Liver (tissue), 9 donors: ENCODE results near the gene LXN. TPM values are rescaled to one million over a fixed set of nuclear protein-coding genes. Genes with fewer than 3 reads are reported as not detected.

Source experiments
- DNase-seq: peaks from one replicate; pipeline ENCODE4 v3.0.0-alpha.2; 2017; ENCODE audit warnings: low spot score
- H3K27ac ChIP-seq, 2 donors: one replicate each; pipeline ENCODE4 v1.7.0; 2013; ENCODE audit warnings: inconsistent platforms in 2 of 2, low read length in 2 of 2, control low read depth in 1 of 2, low read depth in 1 of 2, mild to moderate bottlenecking in 1 of 2
- H3K27me3 ChIP-seq, 4 donors: one replicate each; pipeline versions ENCODE4 v1.6.1 to v1.7.0; 2013; ENCODE audit warnings: low read length in 3 of 4, inconsistent platforms in 1 of 4, mild to moderate bottlenecking in 1 of 4, moderate library complexity in 1 of 4; ENCODE audit not compliant: control insufficient read depth in 4 of 4, insufficient read depth in 4 of 4
- H3K36me3 ChIP-seq, 4 donors: one replicate each; pipeline versions ENCODE4 v1.6.1 to v1.7.0; 2013; ENCODE audit warnings: low read length in 3 of 4, mild to moderate bottlenecking in 3 of 4, low read depth in 1 of 4, moderate library complexity in 1 of 4; ENCODE audit not compliant: control insufficient read depth in 4 of 4, insufficient read depth in 3 of 4
- H3K4me1 ChIP-seq, 4 donors: one replicate each; pipeline versions ENCODE4 v1.6.1 to v1.7.0; 2013; ENCODE audit warnings: low read length in 3 of 4, mild to moderate bottlenecking in 3 of 4, moderate library complexity in 1 of 4; ENCODE audit not compliant: control insufficient read depth in 4 of 4, insufficient read depth in 4 of 4
- H3K4me3 ChIP-seq, 3 donors: one replicate each; pipeline versions ENCODE4 v1.6.1 to v1.7.0; 2013; ENCODE audit warnings: low read length in 3 of 3, control low read depth in 1 of 3, low read depth in 1 of 3, mild to moderate bottlenecking in 1 of 3
- H3K9ac ChIP-seq, 2 donors: one replicate each; pipeline ENCODE4 v1.7.0; 2013; ENCODE audit warnings: low read length in 2 of 2, mild to moderate bottlenecking in 2 of 2, moderate library complexity in 2 of 2, control low read depth in 1 of 2, low read depth in 1 of 2
- H3K9me3 ChIP-seq, 4 donors: one replicate each; pipeline versions ENCODE4 v1.6.1 to v1.7.0; 2013; ENCODE audit warnings: low read length in 3 of 4; ENCODE audit not compliant: control insufficient read depth in 4 of 4
- ATF3 ChIP-seq: IDR thresholded peaks from 2 replicates; pipeline ENCODE4 v1.6.1; 2016; ENCODE audit warnings: antibody characterized with exemption
- CTCF ChIP-seq: fragments of 150-350 bp; IDR thresholded peaks from 2 replicates; pipeline ENCODE4 v1.5.1; 2017; ENCODE audit warnings: improper control_type of control experiment, low read depth, low read length; ENCODE audit not compliant: missing input control
- EGR1 ChIP-seq, 2 donors: IDR thresholded peaks; 2 replicates each; pipeline ENCODE4 v1.6.1; 2016 to 2018; ENCODE audit warnings: antibody characterized with exemption in 2 of 2, low read depth in 2 of 2
- FOXA1 ChIP-seq: IDR thresholded peaks from 2 replicates; pipeline ENCODE4 v1.6.1; 2016; ENCODE audit warnings: antibody characterized with exemption
- FOXA2 ChIP-seq: IDR thresholded peaks from 2 replicates; pipeline ENCODE4 v1.6.1; 2016; ENCODE audit warnings: antibody characterized with exemption
- GABPA ChIP-seq, 2 donors: IDR thresholded peaks in 1 of 2; conservative IDR thresholded peaks in 1 of 2; 2 replicates each; pipeline ENCODE4 v1.6.1; 2016; ENCODE audit warnings: antibody characterized with exemption in 2 of 2, mild to moderate bottlenecking in 1 of 2, moderate library complexity in 1 of 2
- HNF4A ChIP-seq, 2 donors: conservative IDR thresholded peaks; 2 replicates each; pipeline ENCODE4 v1.6.1; 2016; ENCODE audit warnings: antibody characterized with exemption in 2 of 2, mild to moderate bottlenecking in 2 of 2
- HNF4G ChIP-seq: IDR thresholded peaks from 2 replicates; pipeline ENCODE4 v1.6.1; 2016; ENCODE audit warnings: antibody characterized with exemption
- JUND ChIP-seq, 2 donors: IDR thresholded peaks; 2 replicates each; pipeline ENCODE4 v1.6.1; 2016; ENCODE audit warnings: antibody characterized with exemption in 2 of 2
- MAX ChIP-seq: IDR thresholded peaks from 2 replicates; pipeline ENCODE4 v1.6.1; 2016; ENCODE audit warnings: antibody characterized with exemption
- NR2F2 ChIP-seq: IDR thresholded peaks from 2 replicates; pipeline ENCODE4 v1.6.1; 2016; ENCODE audit warnings: antibody characterized with exemption
- RAD21 ChIP-seq, 2 donors: IDR thresholded peaks; 2 replicates each; pipeline ENCODE4 v1.6.1; 2016; ENCODE audit warnings: antibody characterized with exemption in 2 of 2, mild to moderate bottlenecking in 2 of 2
- REST ChIP-seq: IDR thresholded peaks from 2 replicates; pipeline ENCODE4 v1.6.1; 2016; ENCODE audit warnings: antibody characterized with exemption, mild to moderate bottlenecking
- RXRA ChIP-seq, 2 donors: IDR thresholded peaks; 2 replicates each; pipeline ENCODE4 v1.6.1; 2017 to 2018; ENCODE audit warnings: antibody characterized with exemption in 2 of 2, mild to moderate bottlenecking in 1 of 2
- SP1 ChIP-seq: IDR thresholded peaks from 2 replicates; pipeline ENCODE4 v1.6.1; 2018; ENCODE audit warnings: antibody characterized with exemption, mild to moderate bottlenecking
- TAF1 ChIP-seq: conservative IDR thresholded peaks from 2 replicates; pipeline ENCODE4 v1.6.1; 2016; ENCODE audit warnings: antibody characterized with exemption, mild to moderate bottlenecking
- YY1 ChIP-seq: IDR thresholded peaks from 2 replicates; pipeline ENCODE4 v1.6.1; 2016; ENCODE audit warnings: antibody characterized with exemption, mild to moderate bottlenecking
- ZBTB33 ChIP-seq: IDR thresholded peaks from 2 replicates; pipeline ENCODE4 v1.6.1; 2016; ENCODE audit warnings: antibody characterized with exemption
- WGBS: extraction: QIAGEN DNeasy Blood & Tissue Kit; methylation state at CpG from one replicate; pipeline ENCODE4 v1.1.7; 2013; 5-methylcytosine and 5-hydroxymethylcytosine counted together
- polyA plus RNA-seq, 2 donors: library from polyadenylated mRNA; stranded (reverse) in 1 of 2; unstranded in 1 of 2; fragments of 200-250 nt in 1 of 2; fragments of >200 nt in 1 of 2; fragmentation: Nextera tagmentation in 1 of 2; extraction: Ambion mirVana in 1 of 2; gene quantifications; one replicate each; pipeline versions ENCODE4 v1.2.1 to v1.2.3, GENCODE V29; 2013 to 2015
- total RNA-seq, 2 donors: library from RNA; depleted of rRNA; stranded (reverse); fragments of >200 nt; gene quantifications; one replicate each; pipeline ENCODE4 v1.2.3, GENCODE V29; 2014
- donor health status: healthy.
- donor health status: healthy.
- donor health status: healthy.
- donor health status: healthy.
- donor health status: healthy.

LXN gene
- total and polyA plus RNA-seq, 4 donors, result 1.7 to 52.2 (median 2.6) TPM

GRCh38 chr3:158666416-158666815, 6.0 kb downstream of the LXN start:
- 63% methylated on average over 3 of the region's 3 CpGs for WGBS
- Histone ChIP-seq H3K9me3 (no peaks in the 10 kb centered on the region), H3K4me1 (no peaks in the 10 kb centered on the region), H3K9ac (no peak overlapping the region), H3K27ac (no peak overlapping the region), H3K36me3 (peaks cover 3 to 59% (median 33%) of the 10 kb centered on the region in 4 donors), H3K27me3 (no peaks in the 10 kb centered on the region), H3K4me3 (no peak overlapping the region)
- no peak for DNase-seq
- no peak for TF ChIP-seq RAD21 (IDR thresholded peaks at IDR 0.05)
- TF ChIP-seq HNF4G, result no peak
- TF ChIP-seq RXRA (IDR thresholded peaks at IDR 0.05), result no peak
- TF ChIP-seq FOXA2, result no peak
- no peak for TF ChIP-seq ZBTB33
- TF ChIP-seq CTCF, result no peak
- TF ChIP-seq HNF4A (conservative IDR thresholded peaks at IDR 0.05), result no peak
- TF ChIP-seq NR2F2, result no peak
- no peak for TF ChIP-seq JUND (IDR thresholded peaks at IDR 0.05)
- TF ChIP-seq REST, result no peak
- no peak for TF ChIP-seq FOXA1
- no peak for TF ChIP-seq SP1
- TF ChIP-seq GABPA (IDR thresholded peaks at IDR 0.05 in 1 of 2, conservative IDR thresholded peaks at IDR 0.05 in 1 of 2), result no peak
- TF ChIP-seq MAX, result no peak
- no peak for TF ChIP-seq EGR1 (IDR thresholded peaks at IDR 0.05; ENCODE audit: low read depth in 2 of 2)
- TF ChIP-seq TAF1, result no peak

GRCh38 chr3:158663832-158664231, 8.6 kb downstream of the LXN start:
- peaks cover 0 to 68% (median 44%) of the 10 kb centered on the region in 4 donors for H3K36me3 ChIP-seq
- no peaks in the 10 kb centered on the region for H3K4me1 ChIP-seq
- DNase-seq, result no peak
- H3K9ac ChIP-seq, result no peak overlapping the region
- WGBS, result 99% methylated on average over 1 of the region's 1 CpG
- H3K27me3 ChIP-seq, result no peaks in the 10 kb centered on the region
- no peak for TF ChIP-seq FOXA1
- no peak for TF ChIP-seq CTCF
- no peak for TF ChIP-seq YY1
- no peak for TF ChIP-seq RAD21 (IDR thresholded peaks at IDR 0.05)
- TF ChIP-seq FOXA2, result no peak
- TF ChIP-seq SP1, result no peak
- TF ChIP-seq JUND (IDR thresholded peaks at IDR 0.05), result no peak
- TF ChIP-seq ATF3, result no peak
- TF ChIP-seq EGR1 (IDR thresholded peaks at IDR 0.05; ENCODE audit: low read depth in 2 of 2), result no peak
- no peak for TF ChIP-seq REST
- no peak for TF ChIP-seq TAF1
- TF ChIP-seq RXRA (IDR thresholded peaks at IDR 0.05), result no peak
- no peak for TF ChIP-seq HNF4G
- no peak overlapping the region for H3K27ac ChIP-seq
- H3K4me3 ChIP-seq, result no peak overlapping the region
- no peaks in the 10 kb centered on the region for H3K9me3 ChIP-seq
